HG02759 (cell line): Measurements from ENCODE around the gene NFKBIA.
"Not testable (repeated sequence)": the region's sequence is repeated elsewhere in the genome, so short reads cannot be mapped to it uniquely, and the experiment has no call there.

Experiments used
- ATAC-seq: cut with Tn5 transposase; IDR thresholded peaks from one replicate; pipeline ENCODE4 v1.9.1; 2021; ENCODE audit warnings: mild to moderate bottlenecking, moderate library complexity; ENCODE audit not compliant: unreplicated experiment

The NFKBIA gene

DNA sequence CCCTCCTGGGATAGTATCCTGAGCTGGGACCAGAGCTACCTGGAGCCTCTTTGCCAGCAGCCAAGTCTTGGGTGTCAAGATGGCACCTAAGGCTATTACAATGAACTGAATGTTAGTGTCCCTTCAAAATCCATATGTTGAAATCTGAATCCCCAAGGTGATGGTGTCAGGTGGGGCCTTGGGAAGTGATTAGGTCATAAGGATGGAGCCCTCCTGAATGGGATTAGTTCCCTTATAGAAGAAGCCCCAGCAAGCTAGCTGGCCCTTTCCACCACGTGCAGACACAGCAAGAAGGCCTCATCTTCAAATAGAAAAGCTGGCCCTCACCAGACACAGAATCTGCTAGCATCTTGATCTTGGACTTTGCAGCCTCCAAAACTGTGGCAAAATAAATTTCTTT lies 12.4 kb downstream of the NFKBIA start:
- ATAC-seq, result no peak

GRCh38 chr14:35391388-35391710 lies 13.2 kb downstream of the NFKBIA start:
- ATAC-seq, result no peak

DNA sequence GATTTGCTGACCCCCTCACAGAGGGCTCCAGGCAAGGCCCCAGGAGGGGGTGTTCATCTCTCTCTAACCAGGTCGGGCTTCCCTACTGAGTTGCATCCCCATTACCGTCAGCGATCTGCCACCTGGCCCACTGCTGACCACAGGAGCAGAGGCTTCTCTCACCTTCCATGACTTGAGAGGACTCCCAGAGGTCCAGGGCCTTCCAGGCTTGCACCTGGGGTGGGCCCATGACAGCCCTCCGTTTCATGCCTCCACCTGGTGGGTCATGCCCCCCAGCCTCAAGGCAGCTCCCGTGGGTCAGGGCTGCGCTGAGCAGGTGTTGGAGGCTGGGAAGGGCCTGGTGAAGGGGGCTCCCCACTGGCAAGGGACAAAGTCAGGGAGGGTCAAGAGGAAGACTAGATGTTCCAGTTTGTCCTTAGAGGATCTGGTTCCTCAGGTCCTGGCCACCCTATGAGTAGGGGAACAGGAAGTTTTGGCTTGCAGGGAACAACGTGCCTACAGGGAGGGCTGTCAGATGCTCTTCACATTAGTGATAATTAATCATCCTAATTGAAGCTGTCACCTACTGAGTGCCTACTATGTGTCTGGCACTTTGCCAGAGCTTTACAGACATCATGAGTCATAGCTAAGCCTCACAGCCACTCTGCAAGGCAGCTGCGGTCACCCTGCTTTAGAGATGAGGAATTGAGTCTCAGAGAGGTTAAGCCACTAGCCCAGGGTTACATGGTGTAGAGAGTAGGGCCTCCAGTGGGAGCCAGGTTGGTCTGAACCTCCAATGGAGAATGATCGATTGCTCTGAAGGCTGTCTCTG lies 13.8 kb downstream of the NFKBIA start:
- no peak for ATAC-seq

- ATAC-seq, result no peak
Observed at GRCh38 chr14:35389315-35389667, 15.3 kb downstream of the NFKBIA start.

GRCh38 chr14:35388656-35389314 lies 15.8 kb downstream of the NFKBIA start:
- no peak for ATAC-seq

- ATAC-seq, result no peak
Observed at GRCh38 chr14:35387713-35388579, 16.6 kb downstream of the NFKBIA start.

- ATAC-seq, result no peak
Observed at GRCh38 chr14:35387219-35387618, 17.3 kb downstream of the NFKBIA start.

- ATAC-seq, result no peak
Observed at GRCh38 chr14:35386673-35387125, 17.9 kb downstream of the NFKBIA start.

GRCh38 chr14:35385042-35385839 lies 19.3 kb downstream of the NFKBIA start:
- ATAC-seq, result no peak

- ATAC-seq, result no peak
Observed at GRCh38 chr14:35384455-35385041, 20.0 kb downstream of the NFKBIA start.

DNA sequence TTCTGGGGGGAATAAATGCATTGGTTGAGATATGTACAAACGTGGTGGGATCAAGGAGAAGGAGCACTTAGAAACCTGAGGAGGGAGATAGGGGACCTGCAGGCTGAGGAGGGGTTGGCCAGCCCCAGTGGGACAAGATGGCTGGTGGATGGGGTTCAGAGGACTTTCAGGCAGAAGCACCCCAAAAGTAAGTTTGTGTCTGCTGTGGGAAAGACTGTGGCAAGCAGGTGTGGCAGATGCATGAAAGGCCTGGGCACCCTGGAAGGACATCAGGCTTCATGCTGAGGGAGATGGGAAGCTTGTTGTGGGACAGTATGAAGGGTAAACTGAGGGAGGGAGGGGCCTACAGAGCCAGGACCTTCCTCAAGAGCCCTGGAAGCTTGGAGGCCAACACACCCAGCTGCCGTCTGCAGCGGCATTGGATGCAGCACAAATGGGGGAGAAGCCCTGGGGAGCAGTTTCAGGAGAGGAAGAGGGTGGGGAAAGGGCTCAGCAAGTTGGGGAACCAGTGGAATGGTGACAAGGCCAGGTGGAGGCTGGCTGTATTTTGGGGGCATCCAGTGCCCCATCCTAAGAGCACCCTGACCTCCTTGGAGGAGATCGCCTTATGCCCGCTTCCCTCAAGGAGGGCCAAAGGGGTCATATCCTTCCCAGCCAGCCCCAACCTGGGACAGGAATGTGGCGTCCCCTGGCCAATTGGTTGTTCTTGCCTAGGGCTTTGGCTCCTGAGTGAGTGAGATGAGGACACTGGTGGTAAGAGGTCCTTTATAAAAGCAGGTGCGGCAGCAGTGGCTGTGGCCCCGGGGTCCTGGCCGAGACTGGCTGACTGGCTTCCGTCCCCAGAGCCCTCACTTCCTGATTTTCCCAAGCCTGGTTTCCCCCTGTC lies 20.7 kb downstream of the NFKBIA start:
- ATAC-seq, result no peak

GRCh38 chr14:35380794-35381193 lies 23.8 kb downstream of the NFKBIA start:
- no peak for ATAC-seq

DNA sequence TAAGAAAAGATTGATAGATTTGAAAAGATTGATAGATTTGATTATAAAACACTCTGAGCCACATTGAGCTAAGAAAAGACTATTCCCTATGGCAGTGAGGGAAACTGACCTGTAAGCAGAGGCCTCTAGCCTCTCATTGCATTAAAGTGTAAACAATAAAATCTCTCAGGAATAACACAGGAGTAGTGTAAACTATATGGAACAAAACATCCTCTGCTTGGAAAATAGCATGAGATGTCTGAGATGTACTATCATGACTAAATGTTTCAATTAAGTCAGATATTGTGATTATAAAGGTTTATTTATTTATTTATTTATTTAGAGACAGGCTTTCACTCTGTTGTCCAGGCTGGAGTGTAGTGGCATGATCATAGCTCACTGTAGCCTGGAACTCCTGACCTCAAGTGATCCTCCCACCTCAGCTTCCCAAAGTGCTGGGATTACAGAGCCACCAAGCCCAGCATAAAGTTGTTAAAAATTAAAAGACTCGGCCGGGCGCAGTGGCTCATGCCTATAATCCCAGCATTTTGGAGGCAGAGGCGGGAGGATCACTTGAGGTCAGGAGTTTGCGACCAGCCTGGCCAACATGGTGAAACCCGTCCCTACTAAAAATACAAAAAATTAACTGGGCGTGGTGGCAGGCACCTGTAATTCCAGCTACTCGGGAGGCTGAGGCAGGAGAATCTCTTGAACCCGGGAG lies 25.2 kb downstream of the NFKBIA start:
- not testable (repeated sequence) for ATAC-seq

- ATAC-seq, result no peak
Observed at GRCh38 chr14:35378425-35379233, 25.9 kb downstream of the NFKBIA start.

- no peak for ATAC-seq
Observed at GRCh38 chr14:35375558-35376025, 29.0 kb downstream of the NFKBIA start.

- ATAC-seq, result no peak
Observed at GRCh38 chr14:35374263-35374712, 30.3 kb downstream of the NFKBIA start.

DNA sequence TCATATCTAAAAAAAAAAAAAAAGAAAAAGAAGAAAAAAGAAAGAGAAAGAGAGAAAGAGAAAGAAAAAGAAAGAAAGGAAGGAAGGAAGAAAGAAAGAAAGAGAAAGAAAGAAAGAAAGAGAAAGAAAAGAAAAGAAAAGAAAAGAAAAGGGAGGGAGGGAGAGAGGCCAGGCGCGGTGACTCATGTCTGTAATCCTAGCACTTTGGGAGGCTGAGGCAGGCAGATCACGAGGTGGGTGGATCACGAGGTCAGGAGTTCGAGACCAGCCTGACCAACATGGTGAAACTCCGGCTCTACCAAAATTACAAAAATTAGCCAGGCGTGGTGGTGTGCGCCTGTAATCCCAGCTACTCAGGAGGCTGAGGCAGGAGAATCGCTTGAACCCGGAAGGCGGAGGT lies 31.3 kb downstream of the NFKBIA start:
- ATAC-seq, result not testable (repeated sequence)

DNA sequence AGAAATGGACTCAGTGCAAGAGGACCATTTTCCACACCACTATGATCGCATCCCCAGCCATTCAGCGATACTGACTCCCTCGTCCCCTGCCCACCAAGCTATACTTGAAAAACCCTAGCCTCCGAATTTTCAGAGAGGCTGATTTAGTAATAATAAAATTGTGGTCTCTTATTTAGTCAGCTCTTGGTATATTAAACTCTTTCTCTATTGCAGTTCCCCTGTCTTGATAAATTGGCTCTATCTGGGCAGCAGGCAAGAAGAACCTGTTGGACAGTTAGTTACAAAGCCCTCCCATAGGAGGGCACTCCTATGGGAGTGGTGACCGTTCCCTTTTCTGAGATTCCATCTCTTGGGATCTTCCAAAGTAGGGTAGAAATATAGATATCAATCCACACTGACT lies 33.6 kb downstream of the NFKBIA start:
- ATAC-seq, result no peak
